ENCODE data around the gene C6orf136.

GRCh38 chr6:30670760-30671527, 24.0 kb downstream of the C6orf136 start:
- TF ChIP-seq, protein P1, sequence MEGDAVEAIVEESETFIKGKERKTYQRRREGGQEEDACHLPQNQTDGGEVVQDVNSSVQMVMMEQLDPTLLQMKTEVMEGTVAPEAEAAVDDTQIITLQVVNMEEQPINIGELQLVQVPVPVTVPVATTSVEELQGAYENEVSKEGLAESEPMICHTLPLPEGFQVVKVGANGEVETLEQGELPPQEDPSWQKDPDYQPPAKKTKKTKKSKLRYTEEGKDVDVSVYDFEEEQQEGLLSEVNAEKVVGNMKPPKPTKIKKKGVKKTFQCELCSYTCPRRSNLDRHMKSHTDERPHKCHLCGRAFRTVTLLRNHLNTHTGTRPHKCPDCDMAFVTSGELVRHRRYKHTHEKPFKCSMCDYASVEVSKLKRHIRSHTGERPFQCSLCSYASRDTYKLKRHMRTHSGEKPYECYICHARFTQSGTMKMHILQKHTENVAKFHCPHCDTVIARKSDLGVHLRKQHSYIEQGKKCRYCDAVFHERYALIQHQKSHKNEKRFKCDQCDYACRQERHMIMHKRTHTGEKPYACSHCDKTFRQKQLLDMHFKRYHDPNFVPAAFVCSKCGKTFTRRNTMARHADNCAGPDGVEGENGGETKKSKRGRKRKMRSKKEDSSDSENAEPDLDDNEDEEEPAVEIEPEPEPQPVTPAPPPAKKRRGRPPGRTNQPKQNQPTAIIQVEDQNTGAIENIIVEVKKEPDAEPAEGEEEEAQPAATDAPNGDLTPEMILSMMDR (IDR thresholded peaks at IDR 0.05; ENCODE audit: low read depth, low read length) = peak; percentile 16
- TF ChIP-seq, protein P2, sequence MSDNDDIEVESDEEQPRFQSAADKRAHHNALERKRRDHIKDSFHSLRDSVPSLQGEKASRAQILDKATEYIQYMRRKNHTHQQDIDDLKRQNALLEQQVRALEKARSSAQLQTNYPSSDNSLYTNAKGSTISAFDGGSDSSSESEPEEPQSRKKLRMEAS (IDR thresholded peaks at IDR 0.05; ENCODE audit: low read depth, low read length) = no peak
- no peak for TF ChIP-seq POLR2A (IDR thresholded peaks at IDR 0.05; ENCODE audit: extremely low read depth, insufficient read length)
